Chondrocyte (in vitro differentiated cells): Measurements from ENCODE around the gene THADA. TPM values are rescaled to one million over a fixed set of nuclear protein-coding genes. Genes with fewer than 3 reads are reported as not detected.

Source experiments
- DNase-seq: peaks from one replicate; pipeline ENCODE4 v3.0.0; 2021; ENCODE audit warnings: mixed read lengths, low spot score
- H3K27ac Mint-ChIP-seq: one replicate; pipeline ENCODE4 v1.8.0; 2021; ENCODE audit warnings: mild to moderate bottlenecking, moderate library complexity, mixed read lengths; ENCODE audit not compliant: unreplicated experiment
- H3K27me3 Mint-ChIP-seq: 2 replicates; pipeline ENCODE4 v1.8.0; 2021; ENCODE audit warnings: low read depth, mixed read lengths
- H3K36me3 Mint-ChIP-seq: 2 replicates; pipeline ENCODE4 v1.8.0; 2021; ENCODE audit warnings: low read depth, mixed read lengths
- H3K4me1 Mint-ChIP-seq: 2 replicates; pipeline ENCODE4 v1.8.0; 2021; ENCODE audit warnings: low read depth, mild to moderate bottlenecking, mixed read lengths
- H3K4me3 Mint-ChIP-seq: one replicate; pipeline ENCODE4 v1.8.0; 2021; ENCODE audit warnings: mild to moderate bottlenecking, moderate library complexity, mixed read lengths; ENCODE audit not compliant: unreplicated experiment
- H3K9me3 Mint-ChIP-seq: 2 replicates; pipeline ENCODE4 v1.8.0; 2021; ENCODE audit warnings: low read depth, mixed read lengths
- total RNA-seq: library from RNA; stranded (reverse); gene quantifications from 3 replicates; pipeline ENCODE4 v1.2.1, GENCODE V29; 2021
- TF ChIP-seq, protein P1 (sequence below): fragments of 200-600 bp; sonication (generic); IDR thresholded peaks from 2 replicates; pipeline ENCODE4 v1.5.0; 2021; ENCODE audit warnings: antibody characterized with exemption, mild to moderate bottlenecking, moderate library complexity

Gene THADA
- total RNA-seq, 1 donor from 2014 or later: 28.4 TPM

DNA sequence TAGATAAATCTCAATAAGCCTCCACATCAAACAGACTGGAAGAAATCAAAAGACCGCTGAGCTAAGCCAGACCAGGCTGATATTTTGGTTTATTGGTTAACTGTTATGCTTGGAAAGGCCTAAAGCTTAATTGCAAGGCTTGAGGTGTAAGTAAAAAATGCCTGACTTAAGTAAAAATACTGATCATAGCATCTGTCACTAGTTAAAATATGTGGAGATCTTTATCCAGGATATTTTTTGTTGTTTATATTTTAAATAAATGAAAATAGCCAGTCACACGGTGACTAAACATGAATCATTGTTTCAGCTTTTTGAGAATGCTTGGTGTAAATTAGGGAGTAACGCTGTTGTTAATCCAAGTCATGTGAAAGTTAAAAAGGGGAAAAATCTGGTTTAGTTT, 127.9 kb downstream of the THADA start:
- Mint-ChIP-seq H3K4me3 (no peak overlapping the region), H3K9me3 (no peaks in the 10 kb centered on the region), H3K27ac (peak overlapping the region; percentile 82), H3K4me1 (peaks cover 67% of the 10 kb centered on the region), H3K27me3 (no peaks in the 10 kb centered on the region), H3K36me3 (peaks cover 4% of the 10 kb centered on the region)
- DNase-seq: no peak
- TF ChIP-seq, protein P1, sequence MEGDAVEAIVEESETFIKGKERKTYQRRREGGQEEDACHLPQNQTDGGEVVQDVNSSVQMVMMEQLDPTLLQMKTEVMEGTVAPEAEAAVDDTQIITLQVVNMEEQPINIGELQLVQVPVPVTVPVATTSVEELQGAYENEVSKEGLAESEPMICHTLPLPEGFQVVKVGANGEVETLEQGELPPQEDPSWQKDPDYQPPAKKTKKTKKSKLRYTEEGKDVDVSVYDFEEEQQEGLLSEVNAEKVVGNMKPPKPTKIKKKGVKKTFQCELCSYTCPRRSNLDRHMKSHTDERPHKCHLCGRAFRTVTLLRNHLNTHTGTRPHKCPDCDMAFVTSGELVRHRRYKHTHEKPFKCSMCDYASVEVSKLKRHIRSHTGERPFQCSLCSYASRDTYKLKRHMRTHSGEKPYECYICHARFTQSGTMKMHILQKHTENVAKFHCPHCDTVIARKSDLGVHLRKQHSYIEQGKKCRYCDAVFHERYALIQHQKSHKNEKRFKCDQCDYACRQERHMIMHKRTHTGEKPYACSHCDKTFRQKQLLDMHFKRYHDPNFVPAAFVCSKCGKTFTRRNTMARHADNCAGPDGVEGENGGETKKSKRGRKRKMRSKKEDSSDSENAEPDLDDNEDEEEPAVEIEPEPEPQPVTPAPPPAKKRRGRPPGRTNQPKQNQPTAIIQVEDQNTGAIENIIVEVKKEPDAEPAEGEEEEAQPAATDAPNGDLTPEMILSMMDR: no peak

DNA sequence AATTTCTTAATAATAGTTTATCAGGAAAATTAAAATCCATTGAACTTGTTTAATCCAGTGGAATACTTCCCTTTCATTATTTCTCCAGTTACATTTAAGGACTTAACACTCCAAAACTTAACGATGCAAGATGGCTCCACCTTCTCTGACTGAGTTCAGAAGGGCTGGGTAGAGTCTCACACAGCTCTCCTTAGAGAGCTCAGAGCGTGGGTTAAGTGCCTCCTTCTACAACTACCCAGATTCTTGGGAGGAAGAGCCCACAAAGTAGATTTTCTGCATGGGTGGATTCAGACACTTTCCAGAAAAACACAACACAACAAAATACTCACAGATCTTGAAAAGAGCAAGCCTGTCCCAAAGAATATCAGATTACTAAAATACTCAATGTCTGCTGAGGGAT, 130.6 kb downstream of the THADA start:
- Mint-ChIP-seq H3K36me3 (no peaks in the 10 kb centered on the region), H3K27me3 (no peaks in the 10 kb centered on the region), H3K4me1 (peaks cover 93% of the 10 kb centered on the region), H3K4me3 (no peak overlapping the region), H3K27ac (peak overlapping the region; percentile 88), H3K9me3 (no peaks in the 10 kb centered on the region)
- DNase-seq: no peak
- TF ChIP-seq, protein P1: no peak

DNA sequence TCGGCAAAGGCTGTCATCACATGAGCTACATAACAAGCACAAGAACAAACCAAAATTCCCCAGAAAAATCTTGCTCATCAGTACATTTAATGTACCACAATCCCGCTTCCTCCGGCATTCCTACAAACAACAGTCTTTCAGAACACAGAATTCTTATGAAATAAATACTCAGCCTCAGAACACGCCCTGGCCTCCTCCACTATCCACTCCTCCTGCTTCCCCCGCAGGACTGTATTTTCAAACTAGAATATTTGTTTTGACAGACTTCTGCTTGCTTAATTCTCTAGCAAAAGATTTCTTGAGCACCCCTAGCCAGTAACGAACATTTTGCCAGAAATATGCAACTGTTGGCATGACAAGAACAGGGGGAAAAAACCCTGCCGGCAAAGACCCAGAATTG, 131.2 kb downstream of the THADA start:
- no peaks in the 10 kb centered on the region for H3K27me3 Mint-ChIP-seq
- H3K9me3 Mint-ChIP-seq: no peaks in the 10 kb centered on the region
- peak overlapping the region; percentile 88 for H3K27ac Mint-ChIP-seq
- H3K4me3 Mint-ChIP-seq: peak overlapping the region; percentile 49
- peaks cover 88% of the 10 kb centered on the region for H3K4me1 Mint-ChIP-seq
- H3K36me3 Mint-ChIP-seq: no peaks in the 10 kb centered on the region
- TF ChIP-seq, protein P1: peak; percentile 55
- no peak for DNase-seq

DNA sequence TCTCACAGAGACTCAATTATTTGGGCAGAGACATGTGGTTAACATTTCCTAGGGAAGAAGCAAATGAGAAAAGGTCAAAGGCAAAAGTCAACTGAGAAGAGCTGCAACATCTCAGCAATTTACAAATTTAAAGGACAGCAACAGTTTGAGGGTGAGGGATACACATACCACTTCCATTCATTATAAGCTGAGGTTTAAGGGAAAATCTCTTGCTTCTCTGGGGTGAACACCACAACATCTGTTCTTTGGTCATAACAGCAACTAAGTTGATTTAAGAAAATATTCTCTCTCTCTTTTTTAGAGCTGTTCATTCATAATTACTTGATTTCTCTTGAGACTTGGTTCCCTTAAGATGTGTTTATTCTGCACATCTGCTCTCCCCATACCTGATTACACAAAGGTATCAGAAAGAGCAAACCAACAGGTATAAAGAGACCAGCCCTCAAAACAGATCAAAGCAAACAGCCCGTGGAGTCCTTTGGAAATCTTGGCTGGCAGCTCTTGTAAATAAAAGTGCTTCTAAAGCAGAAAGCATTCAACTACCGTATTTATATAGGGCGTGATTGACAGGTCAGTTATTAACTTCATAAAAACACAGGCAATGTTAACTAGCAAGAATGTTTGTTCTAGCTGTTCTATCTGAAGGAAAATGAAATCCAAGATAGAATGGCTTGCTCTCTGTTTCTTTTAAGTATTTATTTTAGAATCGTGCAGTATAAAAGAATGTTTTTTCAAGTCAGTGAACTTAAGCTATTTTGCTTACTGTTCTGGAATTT, 132.8 kb downstream of the THADA start:
- Mint-ChIP-seq H3K4me3 (peak overlapping the region; percentile 20), H3K27me3 (no peaks in the 10 kb centered on the region), H3K27ac (peak overlapping the region; percentile 88), H3K36me3 (peaks cover 5% of the 10 kb centered on the region), H3K9me3 (no peaks in the 10 kb centered on the region), H3K4me1 (peaks cover 87% of the 10 kb centered on the region)
- no peak for DNase-seq
- TF ChIP-seq, protein P1: no peak

DNA sequence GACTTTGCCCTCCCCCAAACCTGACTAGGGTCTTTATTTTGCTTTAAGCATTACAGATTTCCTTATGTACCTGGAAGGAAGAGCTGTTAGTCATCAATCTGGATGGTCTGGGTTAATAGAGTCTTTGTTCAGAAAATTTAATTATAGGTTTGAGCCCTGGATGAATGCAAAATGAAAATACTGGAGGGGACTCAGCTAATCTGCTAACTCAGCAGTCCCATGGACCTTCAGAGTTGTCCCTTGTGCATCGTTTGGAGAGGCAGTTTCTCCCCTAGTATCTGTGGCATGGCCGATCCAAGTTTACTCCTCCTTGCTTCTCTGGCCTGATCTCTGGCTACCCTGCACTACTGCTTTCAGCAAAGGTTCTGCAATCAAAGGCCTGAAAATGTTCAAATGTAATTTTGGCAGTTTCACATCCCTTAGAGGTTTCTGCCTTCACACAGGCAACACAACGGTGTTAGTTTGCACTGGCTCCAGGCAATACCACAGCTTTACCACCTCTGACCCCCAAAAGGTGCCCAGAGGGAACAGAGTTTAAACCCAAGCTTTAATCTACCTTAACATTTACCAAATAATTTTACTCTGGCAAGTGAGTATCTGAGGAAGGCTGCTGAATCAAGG, 134.3 kb downstream of the THADA start:
- Mint-ChIP-seq H3K4me3 (no peak overlapping the region), H3K4me1 (peaks cover 88% of the 10 kb centered on the region), H3K27ac (peak overlapping the region; percentile 50), H3K9me3 (no peaks in the 10 kb centered on the region), H3K36me3 (peaks cover 5% of the 10 kb centered on the region), H3K27me3 (no peaks in the 10 kb centered on the region)
- DNase-seq: no peak
- TF ChIP-seq, protein P1: no peak
